Right lung (tissue), 5 donors: ENCODE measurements around the gene MUC5AC. TPM values are rescaled to one million over a fixed set of nuclear protein-coding genes. Genes with fewer than 3 reads are reported as not detected.

ENCODE experiments used
- polyA plus RNA-seq, 5 donors: library from polyadenylated mRNA; unstranded; fragments of 120-200 nt; gene quantifications; one replicate each; pipeline versions ENCODE4 v1.2.1 to v1.2.3, GENCODE V29; 2013; ENCODE audit warnings: inconsistent platforms in 1 of 5, low replicate concordance in 1 of 5; ENCODE audit not compliant: insufficient read length in 5 of 5, insufficient read depth in 1 of 5

MUC5AC gene
- polyA plus RNA-seq, 5 donors = 0.06 to 0.35 (median 0.08) TPM

Other genes starting within 250 kb of the MUC5AC start
- 100 to 1,000 TPM in 1 of 5 donors, 10 to 100 TPM in 4; 77.0 to 101 (median 86.2) TPM for gene CHID1, start 247.1 kb upstream of the MUC5AC start, polyA plus RNA-seq
- 10 to 100 TPM; 74.4 to 84.3 (median 79.2) TPM for gene AP2A2, start 232.1 kb upstream of the MUC5AC start, polyA plus RNA-seq
- gene MUC6, start 121.2 kb upstream of the MUC5AC start, polyA plus RNA-seq = under 1 TPM; 0.24 to 0.57 (median 0.54) TPM
- gene MUC2, start 83.1 kb upstream of the MUC5AC start, polyA plus RNA-seq = under 1 TPM; 0.01 to 0.26 (median 0.04) TPM
- gene MUC5B, start 65.1 kb downstream of the MUC5AC start, polyA plus RNA-seq = under 1 TPM; 0.04 to 0.54 (median 0.37) TPM
- gene TOLLIP, start 151.7 kb downstream of the MUC5AC start, polyA plus RNA-seq = 10 to 100 TPM; 19.3 to 34.1 (median 25.0) TPM
- gene BRSK2, start 232.0 kb downstream of the MUC5AC start, polyA plus RNA-seq = 1 to 10 TPM in 1 of 5 donors, under 1 TPM in 4; 0.55 to 1.4 (median 0.67) TPM